ENCODE measurements around the gene OXA1L.
"Not testable (repeated sequence)": the region's sequence is repeated elsewhere in the genome, so short reads cannot be mapped to it uniquely, and the experiment has no call there.

OXA1L gene

DNA sequence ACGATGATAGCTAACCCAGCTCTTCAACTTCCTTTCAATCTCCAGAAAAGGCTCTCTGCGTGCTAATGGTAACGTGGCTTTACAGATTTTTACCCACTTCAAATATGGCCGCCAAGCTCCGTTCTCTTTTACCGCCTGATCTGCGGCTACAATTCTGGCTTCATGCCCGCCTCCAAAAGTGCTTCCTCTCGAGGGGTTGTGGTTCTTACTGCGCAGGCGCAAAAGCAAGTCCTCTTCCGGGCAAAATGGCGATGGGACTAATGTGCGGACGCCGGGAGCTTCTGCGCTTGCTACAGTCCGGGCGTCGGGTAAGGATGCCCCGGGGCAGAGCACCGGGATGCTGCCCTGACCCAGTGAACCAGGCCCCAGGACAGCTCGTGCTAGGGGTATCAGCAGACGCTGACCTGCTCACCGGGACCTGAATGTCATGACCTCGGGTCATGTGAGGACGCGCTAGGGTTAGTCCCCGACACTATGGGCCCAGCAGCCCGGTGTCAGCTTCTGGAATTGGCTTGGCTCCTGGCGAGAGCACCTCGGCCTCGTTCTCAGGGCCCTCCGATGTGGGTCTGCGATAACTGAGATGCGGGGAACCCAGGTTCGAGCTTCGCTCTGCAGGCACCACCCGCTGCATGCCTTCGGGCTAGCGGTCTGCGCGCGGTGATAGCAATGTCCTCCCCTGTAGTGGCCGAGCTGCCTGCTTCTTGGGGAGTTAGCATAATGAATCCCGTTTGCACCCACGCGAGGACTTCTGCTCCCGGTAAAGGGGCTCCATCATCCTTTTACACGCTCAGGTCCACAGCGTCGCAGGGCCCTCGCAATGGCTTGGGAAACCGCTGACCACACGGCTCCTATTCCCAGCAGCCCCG lies at the start of gene OXA1L:
OXA1L (plus strand) TSS at position 232 of the 866 bp plus-strand sequence; CDS start at position 246, 14 bp downstream.
- DNase-seq = peak; percentile 74 to 90 (median 84)

DNA sequence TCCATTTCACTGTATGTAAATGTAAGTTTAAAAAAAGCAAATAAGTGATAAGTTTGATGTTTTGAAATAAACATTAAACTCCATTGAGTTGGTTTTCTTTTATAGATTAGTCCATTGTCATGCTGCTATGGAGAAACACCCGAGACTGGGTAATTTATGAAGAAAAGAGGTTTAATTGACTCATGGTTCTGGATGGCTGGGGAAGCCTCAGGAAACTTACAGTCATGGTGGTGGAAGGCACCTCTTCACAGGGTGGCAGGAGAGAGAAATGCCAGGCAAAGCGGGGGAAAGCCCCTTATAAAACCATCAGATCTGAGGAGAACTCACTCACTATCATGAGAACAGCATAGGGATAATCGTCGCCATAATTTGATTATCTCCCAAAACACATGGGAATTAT lies 48.4 kb upstream of the OXA1L start:
- no peak for DNase-seq

- no peak for DNase-seq
These were observed 45.3 kb upstream of the OXA1L start for GRCh38 chr14:22721213-22721612.

DNA sequence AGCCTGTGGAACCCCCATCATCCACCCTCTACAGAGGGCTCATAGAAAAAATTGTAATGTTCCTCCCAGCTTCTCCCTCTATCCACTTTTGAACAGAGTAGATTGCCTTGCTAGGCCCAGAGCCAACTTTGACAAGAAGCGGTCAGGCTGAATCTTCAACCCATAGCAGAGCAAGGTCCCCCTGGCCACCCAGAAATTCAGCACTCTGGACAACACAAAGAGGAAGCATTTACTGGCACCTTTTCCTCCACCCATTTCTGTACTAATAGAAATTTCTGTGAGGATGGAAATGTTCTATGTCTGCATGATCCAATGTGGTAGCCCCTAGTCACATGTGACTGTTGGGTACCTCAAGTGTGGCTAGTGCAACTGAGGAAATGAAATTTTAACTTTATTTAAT lies 42.7 kb upstream of the OXA1L start:
- DNase-seq = no peak

DNA sequence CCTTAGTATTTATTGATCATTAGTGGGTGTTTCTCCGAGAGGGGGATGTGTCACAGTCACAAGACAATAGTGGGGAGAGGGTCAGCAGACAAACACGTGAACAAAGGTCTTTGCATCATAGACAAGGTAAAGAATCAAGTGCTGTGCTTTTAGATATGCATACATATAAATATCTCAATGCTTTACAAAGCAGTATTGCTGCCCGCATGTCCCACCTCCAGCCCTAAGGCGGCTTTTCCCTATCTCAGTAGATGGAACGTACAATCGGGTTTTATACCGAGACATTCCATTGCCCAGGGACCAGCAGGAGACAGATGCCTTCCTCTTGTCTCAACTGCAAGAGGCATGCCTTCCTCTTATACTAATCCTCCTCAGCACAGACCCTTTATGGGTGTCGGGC lies 41.6 kb upstream of the OXA1L start:
- DNase-seq = not testable (repeated sequence)

- DNase-seq = not testable (repeated sequence)
These were observed 41.1 kb upstream of the OXA1L start for GRCh38 chr14:22725374-22725773.

- no peak for DNase-seq
These were observed 40.5 kb upstream of the OXA1L start for GRCh38 chr14:22726012-22726411.

DNA sequence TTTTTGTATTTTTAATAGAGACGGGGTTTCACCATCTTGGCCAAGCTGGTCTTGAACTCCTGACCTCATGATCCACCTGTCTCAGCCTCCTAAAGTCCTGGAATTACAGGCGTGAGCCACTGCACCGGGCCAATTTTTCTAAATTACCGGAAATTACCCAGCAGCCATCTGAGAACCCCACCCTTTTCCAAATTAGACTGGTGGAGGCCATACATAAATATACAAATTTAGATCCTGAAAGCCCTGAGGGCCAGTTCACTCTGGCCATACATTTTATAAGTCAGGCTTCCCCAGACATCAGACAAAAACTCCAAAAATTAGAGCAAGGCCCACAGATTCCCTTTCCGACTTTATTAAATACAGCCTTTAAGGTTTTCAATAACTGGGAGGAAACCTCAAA lies 34.4 kb upstream of the OXA1L start:
- DNase-seq = not testable (repeated sequence)

GRCh38 chr14:22733829-22734228 lies 32.7 kb upstream of the OXA1L start:
- DNase-seq = no peak

DNA sequence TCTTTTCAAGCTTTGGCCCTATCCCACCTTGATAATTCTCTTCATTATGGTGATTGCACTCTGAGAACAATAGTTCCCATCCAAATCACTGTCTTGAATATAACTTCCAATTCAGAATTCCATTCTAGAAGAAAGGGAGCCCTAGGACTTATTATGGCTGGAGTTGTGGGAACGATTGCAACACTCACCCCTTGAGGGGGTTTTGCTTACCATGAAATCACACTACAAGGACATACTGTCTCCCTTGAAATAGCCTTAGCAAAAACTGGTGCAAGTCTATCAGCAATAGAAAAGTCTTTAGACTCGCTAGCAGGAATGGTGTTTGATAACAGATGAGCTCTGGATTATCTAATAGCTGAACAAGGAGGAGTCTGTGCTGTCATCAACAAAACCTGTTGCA lies 31.4 kb upstream of the OXA1L start:
- DNase-seq = no peak

- DNase-seq = not testable (repeated sequence)
These were observed 30.1 kb upstream of the OXA1L start for GRCh38 chr14:22736384-22736783.

GRCh38 chr14:22737052-22737451 lies 29.4 kb upstream of the OXA1L start:
- no peak for DNase-seq

- DNase-seq = no peak
These were observed 27.1 kb upstream of the OXA1L start for GRCh38 chr14:22739423-22739822.

DNA sequence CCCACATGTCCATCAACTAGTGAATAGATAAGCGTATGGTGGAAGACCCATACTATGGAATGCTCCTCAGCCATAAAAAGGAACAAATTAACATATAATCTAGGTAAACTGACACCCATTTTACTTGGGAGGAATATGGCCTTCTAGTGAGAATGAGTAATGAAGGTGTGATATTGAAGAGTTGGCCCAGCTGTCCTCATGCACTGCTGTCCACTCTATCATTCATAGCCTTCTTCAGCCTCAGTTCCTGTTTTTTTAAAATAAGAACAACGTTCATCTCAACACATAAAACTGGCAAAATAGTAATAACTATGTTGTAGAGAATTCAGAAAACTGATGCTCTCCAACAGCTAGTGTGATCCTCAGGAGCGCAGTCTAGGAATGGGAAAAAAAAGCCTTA lies 26.5 kb upstream of the OXA1L start:
- DNase-seq = no peak

DNA sequence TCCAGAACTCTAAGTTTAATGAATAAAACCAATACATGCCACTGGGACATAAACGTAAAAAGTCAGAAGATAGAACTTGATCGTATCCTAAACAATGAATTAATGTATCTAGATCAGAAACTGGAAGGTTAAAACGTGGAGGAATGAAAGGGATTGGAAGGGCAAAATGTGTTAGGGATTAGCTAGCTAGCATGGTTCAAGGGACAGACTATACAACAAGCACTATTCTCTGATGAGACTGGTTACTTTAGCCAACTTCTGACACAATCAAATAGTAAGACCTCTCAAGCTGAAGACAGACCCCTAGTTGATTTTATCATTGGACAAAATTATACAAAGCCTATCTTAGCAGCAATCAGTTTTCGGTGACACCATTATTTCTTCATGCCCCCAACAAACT lies 18.7 kb upstream of the OXA1L start:
- DNase-seq = no peak

- DNase-seq = no peak
These were observed 18.3 kb upstream of the OXA1L start for GRCh38 chr14:22748206-22748605.

DNA sequence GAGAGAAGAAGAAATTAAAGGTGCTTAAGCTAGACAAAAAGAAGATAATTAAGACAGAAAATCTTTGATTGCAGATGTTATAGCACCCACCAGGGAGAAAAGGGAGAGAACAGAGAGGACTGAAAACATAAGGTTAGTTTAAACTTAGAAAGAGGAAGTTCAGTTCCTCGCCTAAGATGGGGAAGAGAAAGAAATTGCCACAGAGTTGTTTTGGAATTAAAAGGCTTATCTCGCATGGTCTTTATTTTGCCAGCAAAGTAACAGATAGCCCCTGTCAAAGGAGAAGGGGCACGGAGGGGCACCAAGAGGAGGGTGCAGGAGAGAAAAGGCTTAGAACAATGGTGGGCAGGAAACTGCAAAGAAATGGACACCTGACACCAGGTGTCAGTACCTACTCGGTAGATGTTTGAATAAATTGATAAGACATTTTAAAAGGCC lies 17.8 kb upstream of the OXA1L start:
- DNase-seq = no peak

- no peak for DNase-seq
These were observed 14.1 kb upstream of the OXA1L start for GRCh38 chr14:22752422-22752821.

DNA sequence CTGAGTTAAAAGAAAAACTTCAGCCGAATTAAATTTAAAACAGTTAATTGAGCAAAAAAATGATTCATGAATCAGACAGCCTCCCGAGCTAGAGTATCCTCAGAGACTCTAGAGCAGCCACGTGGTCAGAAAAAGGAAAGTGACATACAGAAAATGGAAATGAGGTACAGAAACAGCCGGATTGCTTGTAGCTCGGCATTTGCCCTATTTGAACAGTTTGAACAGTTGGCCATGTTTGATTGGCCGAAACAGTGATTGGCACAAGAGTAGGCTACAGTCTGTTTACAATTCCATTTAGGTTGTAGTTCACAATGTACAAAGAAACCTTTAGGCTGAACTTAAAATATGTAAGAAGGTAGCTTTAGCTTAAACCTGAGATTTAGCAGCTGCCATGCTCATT lies 12.9 kb upstream of the OXA1L start:
- no peak for DNase-seq

DNA sequence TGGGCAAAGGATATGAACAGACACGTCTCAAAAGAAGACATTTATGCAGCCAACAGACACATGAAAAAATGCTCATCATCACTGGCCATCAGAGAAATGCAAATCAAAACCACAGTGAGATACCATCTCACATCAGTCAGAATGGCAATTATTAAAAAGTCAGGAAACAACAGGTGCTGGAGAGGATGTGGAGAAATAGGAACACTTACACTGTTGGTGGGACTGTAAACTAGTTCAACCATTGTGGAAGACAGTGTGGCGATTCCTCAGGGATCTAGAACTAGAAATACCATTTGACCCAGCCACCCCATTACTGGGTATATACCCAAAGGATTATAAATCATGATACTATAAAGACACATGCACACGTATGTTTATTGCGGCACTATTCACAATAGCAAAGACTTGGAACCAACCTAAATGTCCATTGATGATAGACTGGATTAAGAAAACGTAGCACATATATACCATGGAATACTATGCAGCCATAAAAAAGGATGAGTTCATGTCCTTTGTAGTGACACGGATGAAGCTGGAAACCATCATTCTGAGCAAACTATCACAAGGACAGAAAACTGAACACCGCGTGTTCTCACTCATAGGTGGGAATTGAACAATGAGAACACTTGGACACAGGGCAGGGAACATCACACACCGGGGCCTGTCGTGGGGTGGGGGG lies 8.4 kb upstream of the OXA1L start:
- DNase-seq = not testable (repeated sequence)

GRCh38 chr14:22761734-22762133 lies 4.8 kb upstream of the OXA1L start:
- DNase-seq = no peak

DNA sequence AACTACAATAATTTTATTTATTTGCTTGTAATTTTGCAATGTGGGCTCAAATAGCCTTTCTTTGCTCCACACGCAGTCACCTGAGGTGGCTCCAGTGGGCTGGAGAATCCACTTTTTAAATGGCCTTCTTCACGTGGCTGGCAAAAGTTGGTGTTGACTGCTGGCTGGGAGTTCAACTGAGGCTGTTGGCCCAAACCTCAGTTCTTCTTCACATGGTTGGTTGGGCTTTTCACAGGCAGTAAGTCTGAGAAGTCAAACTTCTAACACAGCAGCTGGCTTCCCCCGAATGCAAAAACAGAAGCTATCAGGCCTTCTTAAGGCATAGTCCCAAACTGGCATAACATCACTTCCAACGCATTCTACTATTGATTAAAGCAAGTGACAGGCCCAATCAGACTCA lies 2.1 kb upstream of the OXA1L start:
- no peak for DNase-seq

DNA sequence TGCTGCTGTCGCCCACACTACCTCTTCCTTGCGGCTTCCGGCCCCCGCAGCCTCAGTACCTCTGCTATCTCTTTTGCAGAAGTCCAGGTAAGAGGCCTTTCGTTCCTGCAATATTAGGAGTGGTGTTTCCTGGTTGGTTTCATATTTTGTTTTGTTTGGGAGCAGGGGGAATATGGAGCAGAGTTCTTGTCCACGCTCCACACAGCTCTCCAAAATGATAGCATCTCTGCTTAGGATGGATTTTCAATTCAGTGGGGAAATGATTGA lies 768 bp downstream of the OXA1L start:
- no peak for DNase-seq

- DNase-seq = no peak
These were observed 2.5 kb downstream of the OXA1L start for GRCh38 chr14:22768947-22769346.

- no peak for DNase-seq
These were observed 2.9 kb downstream of the OXA1L start for GRCh38 chr14:22769369-22769768.
